Measurements from ENCODE around the gene GALNT10. TPM values are rescaled to one million over a fixed set of nuclear protein-coding genes. Genes with fewer than 3 reads are reported as not detected.

The GALNT10 gene
- total RNA-seq, 4 donors from 2014 or later, result 35.9 to 59.4 (median 46.8) TPM

DNA sequence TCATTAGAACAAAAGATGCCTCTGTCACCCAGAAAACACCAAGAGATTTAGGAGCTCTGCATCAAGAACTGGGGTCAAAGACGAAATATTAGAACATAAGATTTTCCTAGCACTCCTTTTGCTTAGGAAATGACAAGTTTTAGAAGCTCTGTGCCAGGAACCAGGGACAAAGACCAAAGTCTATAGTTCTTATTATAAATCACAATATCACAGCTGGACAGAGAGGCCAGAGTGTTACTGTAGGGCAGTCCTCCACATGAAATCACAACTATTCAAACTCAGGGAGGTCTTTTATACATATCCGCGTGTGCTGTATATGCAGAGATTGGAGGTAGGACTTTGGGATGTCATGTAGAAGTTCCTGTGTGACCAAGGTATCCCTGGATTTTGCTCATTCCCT lies 138.5 kb downstream of the GALNT10 start:
- Histone ChIP-seq H3K36me3 (peaks cover 0 to 14% (median 0%) of the 10 kb centered on the region in 3 donors), H3K4me1 (no peaks in the 10 kb centered on the region), H3K9me3 (no peaks in the 10 kb centered on the region), H3K4me3 (no peak overlapping the region), H3K27ac (no peak overlapping the region), H3K27me3 (no peaks in the 10 kb centered on the region)
- no peak for TF ChIP-seq POLR2A (IDR thresholded peaks at IDR 0.05)
- TF ChIP-seq, protein P1, sequence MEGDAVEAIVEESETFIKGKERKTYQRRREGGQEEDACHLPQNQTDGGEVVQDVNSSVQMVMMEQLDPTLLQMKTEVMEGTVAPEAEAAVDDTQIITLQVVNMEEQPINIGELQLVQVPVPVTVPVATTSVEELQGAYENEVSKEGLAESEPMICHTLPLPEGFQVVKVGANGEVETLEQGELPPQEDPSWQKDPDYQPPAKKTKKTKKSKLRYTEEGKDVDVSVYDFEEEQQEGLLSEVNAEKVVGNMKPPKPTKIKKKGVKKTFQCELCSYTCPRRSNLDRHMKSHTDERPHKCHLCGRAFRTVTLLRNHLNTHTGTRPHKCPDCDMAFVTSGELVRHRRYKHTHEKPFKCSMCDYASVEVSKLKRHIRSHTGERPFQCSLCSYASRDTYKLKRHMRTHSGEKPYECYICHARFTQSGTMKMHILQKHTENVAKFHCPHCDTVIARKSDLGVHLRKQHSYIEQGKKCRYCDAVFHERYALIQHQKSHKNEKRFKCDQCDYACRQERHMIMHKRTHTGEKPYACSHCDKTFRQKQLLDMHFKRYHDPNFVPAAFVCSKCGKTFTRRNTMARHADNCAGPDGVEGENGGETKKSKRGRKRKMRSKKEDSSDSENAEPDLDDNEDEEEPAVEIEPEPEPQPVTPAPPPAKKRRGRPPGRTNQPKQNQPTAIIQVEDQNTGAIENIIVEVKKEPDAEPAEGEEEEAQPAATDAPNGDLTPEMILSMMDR (IDR thresholded peaks at IDR 0.05), result no peak
- DNase-seq, result no peak

DNA sequence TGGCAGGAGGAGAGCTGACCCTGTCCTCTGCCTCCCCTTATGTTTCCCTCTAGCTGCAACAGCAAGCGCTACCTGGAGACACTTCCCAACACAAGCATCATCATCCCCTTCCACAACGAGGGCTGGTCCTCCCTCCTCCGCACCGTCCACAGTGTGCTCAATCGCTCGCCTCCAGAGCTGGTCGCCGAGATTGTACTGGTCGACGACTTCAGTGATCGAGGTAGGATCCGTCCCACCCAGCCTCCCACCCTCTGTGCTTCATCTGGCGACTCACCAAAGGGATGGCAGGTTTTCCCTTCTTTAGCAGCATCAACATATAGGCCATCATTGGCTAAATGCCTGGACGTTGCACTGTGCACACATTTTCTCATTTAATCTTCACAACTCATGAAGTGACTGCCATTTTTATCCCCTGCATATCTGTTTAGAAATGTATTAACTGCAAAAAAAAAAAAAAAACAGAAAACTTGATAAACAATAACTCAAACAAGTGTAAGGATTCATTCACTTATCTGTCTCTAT lies 139.0 kb downstream of the GALNT10 start:
- Histone ChIP-seq H3K36me3 (peaks cover 0 to 14% (median 0%) of the 10 kb centered on the region in 3 donors), H3K4me1 (no peaks in the 10 kb centered on the region), H3K27me3 (no peaks in the 10 kb centered on the region), H3K4me3 (no peak overlapping the region), H3K9me3 (no peaks in the 10 kb centered on the region), H3K27ac (no peak overlapping the region)
- DNase-seq, result no peak
- TF ChIP-seq, protein P1 (IDR thresholded peaks at IDR 0.05), result no peak
- TF ChIP-seq POLR2A (IDR thresholded peaks at IDR 0.05), result no peak

- peaks cover 0 to 14% (median 0%) of the 10 kb centered on the region in 3 donors for H3K36me3 ChIP-seq
- DNase-seq, result no peak
- no peak for TF ChIP-seq POLR2A (IDR thresholded peaks at IDR 0.05)
- TF ChIP-seq, protein P1 (IDR thresholded peaks at IDR 0.05), result no peak
- H3K4me1 ChIP-seq, result no peaks in the 10 kb centered on the region
- no peaks in the 10 kb centered on the region for H3K9me3 ChIP-seq
- H3K27ac ChIP-seq, result no peak overlapping the region
- H3K4me3 ChIP-seq, result no peak overlapping the region
- H3K27me3 ChIP-seq, result no peaks in the 10 kb centered on the region
These were observed 139.6 kb downstream of the GALNT10 start for GRCh38 chr5:154330097-154330667.

GRCh38 chr5:154331232-154331631 lies 140.7 kb downstream of the GALNT10 start:
- no peak overlapping the region for H3K4me3 ChIP-seq
- H3K27me3 ChIP-seq, result no peaks in the 10 kb centered on the region
- H3K36me3 ChIP-seq, result peaks cover 0 to 14% (median 0%) of the 10 kb centered on the region in 3 donors
- no peaks in the 10 kb centered on the region for H3K9me3 ChIP-seq
- no peak overlapping the region for H3K27ac ChIP-seq
- TF ChIP-seq POLR2A (IDR thresholded peaks at IDR 0.05), result no peak
- TF ChIP-seq, protein P1 (IDR thresholded peaks at IDR 0.05), result no peak
- no peaks in the 10 kb centered on the region for H3K4me1 ChIP-seq
- no peak for DNase-seq

GRCh38 chr5:154331924-154332323 lies 141.4 kb downstream of the GALNT10 start:
- H3K27ac ChIP-seq, result no peak overlapping the region
- peaks cover 0 to 14% (median 0%) of the 10 kb centered on the region in 3 donors for H3K36me3 ChIP-seq
- no peak overlapping the region for H3K4me3 ChIP-seq

More at GRCh38 chr5:154331924-154332323, 141.4 kb downstream of the GALNT10 start:
- no peak for TF ChIP-seq POLR2A (IDR thresholded peaks at IDR 0.05)
- TF ChIP-seq, protein P1 (IDR thresholded peaks at IDR 0.05), result no peak
- Histone ChIP-seq H3K9me3 (no peaks in the 10 kb centered on the region), H3K4me1 (no peaks in the 10 kb centered on the region), H3K27me3 (no peaks in the 10 kb centered on the region)
- DNase-seq, result no peak
